Gastroesophageal sphincter (tissue), 4 donors: Measurements from ENCODE around the gene MRPL55. TPM values are rescaled to one million over a fixed set of nuclear protein-coding genes. Genes with fewer than 3 reads are reported as not detected.
A peak's percentile ranks its signal among the peaks of the same experiment; 100 is the strongest.

Experiments
- ATAC-seq: fragments of 150-250 bp; one replicate; pipeline ENCODE4 v1.9.1; 2016; ENCODE audit warnings: mild to moderate bottlenecking, moderate library complexity
- H3K27ac ChIP-seq, 4 donors: fragments of 200-600 bp; sonication (generic) in 3 of 4; 1 replicate in 3 of 4; 2 replicates in 1 of 4; pipeline ENCODE4 v1.5.1; 2016 to 2019
- H3K27me3 ChIP-seq: fragments of 200-600 bp; sonication (generic); one replicate; pipeline ENCODE4 v1.5.1; 2019
- H3K36me3 ChIP-seq, 2 donors: fragments of 200-600 bp; sonication (generic); one replicate each; pipeline ENCODE4 v1.5.1; 2019; ENCODE audit warnings: control low read depth in 1 of 2
- H3K4me1 ChIP-seq, 3 donors: fragments of 200-600 bp; sonication (generic); 1 replicate in 2 of 3; 2 replicates in 1 of 3; pipeline ENCODE4 v1.5.1; 2016 to 2019; ENCODE audit warnings: control low read depth in 2 of 3
- H3K4me3 ChIP-seq, 2 donors: fragments of 200-600 bp; sonication (generic); one replicate each; pipeline ENCODE4 v1.5.1; 2019; ENCODE audit warnings: mild to moderate bottlenecking in 1 of 2, moderate library complexity in 1 of 2
- H3K9me3 ChIP-seq, 3 donors: fragments of 200-600 bp; sonication (generic); one replicate each; pipeline ENCODE4 v1.5.1; 2017 to 2019; ENCODE audit warnings: control low read depth in 2 of 3
- CTCF ChIP-seq, 4 experiments: fragments of 200-600 bp in 2 of 4; fragments of 450-650 bp in 2 of 4; sonication (generic) in 1 of 4; IDR thresholded peaks; one replicate each; pipeline ENCODE4 v1.5.1; 2017 to 2019; ENCODE audit warnings: antibody characterized with exemption in 4 of 4, mild to moderate bottlenecking in 2 of 4, moderate library complexity in 2 of 4
- EP300 ChIP-seq: sonication (generic); formaldehyde crosslinking; IDR thresholded peaks from one replicate; pipeline ENCODE4 v1.6.1; 2017; ENCODE audit warnings: antibody characterized with exemption, mild to moderate bottlenecking
- POLR2A ChIP-seq, 2 donors: fragments of 450-650 bp; IDR thresholded peaks; one replicate each; pipeline ENCODE4 v1.6.1; 2017; ENCODE audit warnings: antibody characterized with exemption in 2 of 2, mild to moderate bottlenecking in 2 of 2, moderate library complexity in 1 of 2
- POLR2AphosphoS5 ChIP-seq: sonication (generic); formaldehyde crosslinking; IDR thresholded peaks from one replicate; pipeline ENCODE4 v1.6.1; 2017; ENCODE audit warnings: antibody characterized with exemption
- WGBS, 2 donors: methylation state at CpG; one replicate each; pipeline ENCODE4 v1.1.5; 2018; ENCODE audit warnings: low coverage in 1 of 2; 5-methylcytosine and 5-hydroxymethylcytosine counted together
- total RNA-seq, 4 donors: library from RNA; depleted of rRNA; stranded (reverse); fragments of >200 nt; gene quantifications; one replicate each; pipeline ENCODE4 v1.1.0, GENCODE V29; 2016

The MRPL55 gene
- total RNA-seq, 4 donors from 2014 or later = 50.2 to 394 (median 81.5) TPM

GRCh38 chr1:228147151-228147693 lies 38.1 kb upstream of the MRPL55 start:
- no peak overlapping the region for H3K4me3 ChIP-seq
- peaks cover 0 to 44% of the 10 kb centered on the region in 2 donors for H3K36me3 ChIP-seq
- H3K4me1 ChIP-seq = peaks cover 7 to 98% (median 65%) of the 10 kb centered on the region in 3 donors
- peak overlapping the region in 1 of 4 donors; percentile 88 for H3K27ac ChIP-seq
- TF ChIP-seq CTCF (IDR thresholded peaks at IDR 0.05) = no peak
- no peak for TF ChIP-seq POLR2AphosphoS5
- TF ChIP-seq EP300 = no peak
- no peak for TF ChIP-seq POLR2A (IDR thresholded peaks at IDR 0.05)
- 80% methylated on average over 1 of the region's 20 CpGs; no CpG with 5 or more reads in 1 of the 2 donors for WGBS, 2 donors
- no peaks in the 10 kb centered on the region for H3K27me3 ChIP-seq
- no peak for ATAC-seq
- H3K9me3 ChIP-seq = no peaks in the 10 kb centered on the region

GRCh38 chr1:228146417-228147150 lies 37.5 kb upstream of the MRPL55 start:
- Histone ChIP-seq H3K27ac (no peak overlapping the region), H3K4me3 (no peak overlapping the region), H3K9me3 (no peaks in the 10 kb centered on the region), H3K27me3 (no peaks in the 10 kb centered on the region), H3K4me1 (peaks cover 12 to 98% (median 65%) of the 10 kb centered on the region in 3 donors), H3K36me3 (peaks cover 0 to 51% of the 10 kb centered on the region in 2 donors)
- no peak for ATAC-seq
- TF ChIP-seq EP300 (no peak), CTCF (IDR thresholded peaks at IDR 0.05) (no peak), POLR2A (IDR thresholded peaks at IDR 0.05) (no peak)
- WGBS, 2 donors = 95% methylated on average over 4 of the region's 18 CpGs; no CpG with 5 or more reads in 1 of the 2 donors

GRCh38 chr1:228145463-228146416 lies 36.6 kb upstream of the MRPL55 start:
- no peak for TF ChIP-seq CTCF (IDR thresholded peaks at IDR 0.05)
- no peak for TF ChIP-seq EP300
- no peak for TF ChIP-seq POLR2A (IDR thresholded peaks at IDR 0.05)
- no peak for TF ChIP-seq POLR2AphosphoS5
- Histone ChIP-seq H3K27ac (peak overlapping the region in 1 of 4 donors; percentile 7), H3K27me3 (no peaks in the 10 kb centered on the region), H3K9me3 (no peaks in the 10 kb centered on the region), H3K4me1 (peaks cover 6 to 98% (median 64%) of the 10 kb centered on the region in 3 donors), H3K4me3 (no peak overlapping the region), H3K36me3 (peaks cover 0 to 53% of the 10 kb centered on the region in 2 donors)
- no peak for ATAC-seq
- 80 to 94% methylated on average over 2 to 3 of the region's 31 CpGs for WGBS, 2 donors

GRCh38 chr1:228144993-228145343 lies 35.9 kb upstream of the MRPL55 start:
- no peak for ATAC-seq
- WGBS, 2 donors = no CpG with 5 or more reads among the region's 8 CpGs
- Histone ChIP-seq H3K27ac (peak overlapping the region in 1 of 4 donors; percentile 7), H3K4me1 (peaks cover 6 to 93% (median 57%) of the 10 kb centered on the region in 3 donors), H3K4me3 (no peak overlapping the region), H3K9me3 (no peaks in the 10 kb centered on the region), H3K36me3 (peaks cover 0 to 53% of the 10 kb centered on the region in 2 donors), H3K27me3 (no peaks in the 10 kb centered on the region)
- TF ChIP-seq POLR2A (IDR thresholded peaks at IDR 0.05) = no peak
- TF ChIP-seq CTCF (IDR thresholded peaks at IDR 0.05) = no peak
- TF ChIP-seq EP300 = no peak
- TF ChIP-seq POLR2AphosphoS5 = no peak
